ENCODE measurements around the gene MUC20. TPM values are rescaled to one million over a fixed set of nuclear protein-coding genes. Genes with fewer than 3 reads are reported as not detected.
"Not testable (repeated sequence)": the region's sequence is repeated elsewhere in the genome, so short reads cannot be mapped to it uniquely, and the experiment has no call there.

The MUC20 gene
- total RNA-seq, 1 donor from 2014 or later, result not detected

- no peak overlapping the region for H3K4me3 ChIP-seq (ENCODE audit: insufficient read depth, low read depth, low read length)
- H4K20me1 ChIP-seq (ENCODE audit: insufficient read depth, low read length), result no peaks in the 10 kb centered on the region
- Mint-ChIP-seq H3K4me3 (ENCODE audit: unreplicated experiment) (no peak overlapping the region), H3K27ac (ENCODE audit: unreplicated experiment) (no peak overlapping the region), H3K4me1 (ENCODE audit: low read depth, unreplicated experiment) (no peaks in the 10 kb centered on the region), H3K27me3 (ENCODE audit: low read depth, unreplicated experiment) (peaks cover 15% of the 10 kb centered on the region), H3K36me3 (ENCODE audit: low read depth, unreplicated experiment) (no peaks in the 10 kb centered on the region), H3K9me3 (ENCODE audit: unreplicated experiment) (peaks cover 12% of the 10 kb centered on the region)
- H3K36me3 ChIP-seq (ENCODE audit: insufficient read depth, low read length), result no peaks in the 10 kb centered on the region
- no peak overlapping the region for H3K9ac ChIP-seq (ENCODE audit: low read length)
- no peaks in the 10 kb centered on the region for H3K9me3 ChIP-seq (ENCODE audit: insufficient read depth, low read depth, low read length)
- FAIRE-seq, result no peak
- H3K27ac ChIP-seq (ENCODE audit: low read depth, low read length), result no peak overlapping the region
- no peaks in the 10 kb centered on the region for H3K79me2 ChIP-seq (ENCODE audit: insufficient read depth, low read length)
- H3K4me2 ChIP-seq (ENCODE audit: low read length), result no peak overlapping the region
- no peaks in the 10 kb centered on the region for H3K27me3 ChIP-seq (ENCODE audit: insufficient read depth, low read length)
- no peak for TF ChIP-seq EZH2 (IDR thresholded peaks at IDR 0.05; ENCODE audit: insufficient read depth, low read length)
- no peak for TF ChIP-seq CTCF (IDR thresholded peaks at IDR 0.05; ENCODE audit: insufficient read depth, low read depth, low read length)
- no peak overlapping the region for H2AFZ ChIP-seq (ENCODE audit: low read depth, low read length)
- H3K4me1 ChIP-seq (ENCODE audit: insufficient read depth, low read length), result no peaks in the 10 kb centered on the region
- DNase-seq (ENCODE audit: low read depth), result no peak
Observed at GRCh38 chr3:195770081-195770840, 49.5 kb downstream of the MUC20 start.

- Mint-ChIP-seq H3K9me3 (ENCODE audit: unreplicated experiment) (peaks cover 12% of the 10 kb centered on the region), H3K27me3 (ENCODE audit: low read depth, unreplicated experiment) (peaks cover 12% of the 10 kb centered on the region)
- not testable (repeated sequence) for H3K79me2 ChIP-seq (ENCODE audit: insufficient read depth, low read length); H3K27me3 ChIP-seq (ENCODE audit: insufficient read depth, low read length); H4K20me1 ChIP-seq (ENCODE audit: insufficient read depth, low read length); DNase-seq (ENCODE audit: low read depth); H3K27ac ChIP-seq (ENCODE audit: low read depth, low read length); FAIRE-seq; H3K4me3 Mint-ChIP-seq (ENCODE audit: unreplicated experiment); H2AFZ ChIP-seq (ENCODE audit: low read depth, low read length); H3K4me3 ChIP-seq (ENCODE audit: insufficient read depth, low read depth, low read length); H3K9ac ChIP-seq (ENCODE audit: low read length); H3K27ac Mint-ChIP-seq (ENCODE audit: unreplicated experiment); H3K36me3 Mint-ChIP-seq (ENCODE audit: low read depth, unreplicated experiment); H3K9me3 ChIP-seq (ENCODE audit: insufficient read depth, low read depth, low read length); H3K4me1 ChIP-seq (ENCODE audit: insufficient read depth, low read length); H3K4me1 Mint-ChIP-seq (ENCODE audit: low read depth, unreplicated experiment); H3K4me2 ChIP-seq (ENCODE audit: low read length); H3K36me3 ChIP-seq (ENCODE audit: insufficient read depth, low read length)
Observed at GRCh38 chr3:195770841-195771645, 50.3 kb downstream of the MUC20 start.

- H3K4me3 ChIP-seq (ENCODE audit: insufficient read depth, low read depth, low read length), result no peak overlapping the region
- no peaks in the 10 kb centered on the region for H3K79me2 ChIP-seq (ENCODE audit: insufficient read depth, low read length)
- DNase-seq (ENCODE audit: low read depth), result no peak
Observed at GRCh38 chr3:195771646-195772300, 51.0 kb downstream of the MUC20 start.

More at GRCh38 chr3:195771646-195772300, 51.0 kb downstream of the MUC20 start:
- no peaks in the 10 kb centered on the region for H3K9me3 ChIP-seq (ENCODE audit: insufficient read depth, low read depth, low read length)
- H3K27ac ChIP-seq (ENCODE audit: low read depth, low read length), result no peak overlapping the region
- Mint-ChIP-seq H3K36me3 (ENCODE audit: low read depth, unreplicated experiment) (no peaks in the 10 kb centered on the region), H3K4me1 (ENCODE audit: low read depth, unreplicated experiment) (no peaks in the 10 kb centered on the region), H3K27me3 (ENCODE audit: low read depth, unreplicated experiment) (peaks cover 12% of the 10 kb centered on the region), H3K9me3 (ENCODE audit: unreplicated experiment) (peaks cover 8% of the 10 kb centered on the region), H3K4me3 (ENCODE audit: unreplicated experiment) (no peak overlapping the region), H3K27ac (ENCODE audit: unreplicated experiment) (no peak overlapping the region)
- H3K4me1 ChIP-seq (ENCODE audit: insufficient read depth, low read length), result no peaks in the 10 kb centered on the region
- H3K4me2 ChIP-seq (ENCODE audit: low read length), result no peak overlapping the region
- H3K36me3 ChIP-seq (ENCODE audit: insufficient read depth, low read length), result no peaks in the 10 kb centered on the region
- no peak for TF ChIP-seq EZH2 (IDR thresholded peaks at IDR 0.05; ENCODE audit: insufficient read depth, low read length)
- no peak for TF ChIP-seq CTCF (IDR thresholded peaks at IDR 0.05; ENCODE audit: insufficient read depth, low read depth, low read length)
- FAIRE-seq, result no peak
- H3K9ac ChIP-seq (ENCODE audit: low read length), result no peak overlapping the region
- no peak overlapping the region for H2AFZ ChIP-seq (ENCODE audit: low read depth, low read length)
- H3K27me3 ChIP-seq (ENCODE audit: insufficient read depth, low read length), result no peaks in the 10 kb centered on the region
- no peaks in the 10 kb centered on the region for H4K20me1 ChIP-seq (ENCODE audit: insufficient read depth, low read length)
